OCI-LY3 (cell line): ENCODE data around the gene RAP1GAP2.
"Not testable (repeated sequence)": the region's sequence is repeated elsewhere in the genome, so short reads cannot be mapped to it uniquely, and the experiment has no call there.

Experiments
- H2AFZ ChIP-seq: fragments of 200-600, 300-600 bp; shearing (Covaris generic); 2 replicates; pipeline ENCODE4 v1.6.0; 2014; ENCODE audit warnings: antibody characterized with exemption, low read depth, low read length
- H3K27ac ChIP-seq: fragments of 200-600, 300-600 bp; sonication (generic); 2 replicates; pipeline ENCODE4 v1.5.1; 2014; ENCODE audit warnings: mild to moderate bottlenecking, low read length, moderate library complexity, mixed read lengths
- H3K27me3 ChIP-seq: fragments of 200-600, 300-600 bp; sonication (generic); 2 replicates; pipeline ENCODE4 v1.6.1; 2014; ENCODE audit warnings: low read depth, low read length, mixed read lengths
- H3K36me3 ChIP-seq: fragments of 200-600, 300-600 bp; sonication (generic); replicated peaks from 2 replicates; pipeline ENCODE3; 2014; ENCODE audit warnings: low read depth, low read length, mixed read lengths
- H3K4me1 ChIP-seq: fragments of 300-600, 200-600 bp; sonication (generic); 2 replicates; pipeline ENCODE4 v1.6.1; 2014; ENCODE audit warnings: low read length, mixed read lengths
- H3K4me2 ChIP-seq: fragments of 200-600, 300-600 bp; sonication (generic); 2 replicates; pipeline ENCODE4 v1.6.1; 2014; ENCODE audit warnings: low read length, mixed read lengths
- H3K4me3 ChIP-seq: fragments of 300-600, 200-600 bp; sonication (generic); 2 replicates; pipeline ENCODE4 v1.5.1; 2014; ENCODE audit warnings: antibody characterized with exemption, mild to moderate bottlenecking, low read length, moderate library complexity
- H3K79me2 ChIP-seq: fragments of 300-600, 200-600 bp; shearing (Covaris generic); 2 replicates; pipeline ENCODE4 v1.6.1; 2014; ENCODE audit warnings: mild to moderate bottlenecking, low read length, mixed read lengths
- H3K9ac ChIP-seq: fragments of 300-600, 200-600 bp; shearing (Covaris generic); 2 replicates; pipeline ENCODE4 v1.6.0; 2014; ENCODE audit warnings: mild to moderate bottlenecking, low read length, moderate library complexity
- H3K9me3 ChIP-seq: fragments of 200-600, 300-600 bp; shearing (Covaris generic); 2 replicates; pipeline ENCODE4 v1.6.1; 2014; ENCODE audit warnings: low read length, mixed read lengths; ENCODE audit not compliant: insufficient read depth
- H4K20me1 ChIP-seq: fragments of 200-600, 300-600 bp; sonication (generic); 2 replicates; pipeline ENCODE4 v1.6.1; 2016; ENCODE audit warnings: low read length, mixed read lengths; ENCODE audit not compliant: insufficient read depth
- CTCF ChIP-seq: fragments of 200-600, 300-600 bp; sonication (generic); IDR thresholded peaks from 2 replicates; pipeline ENCODE4 v1.5.1; 2014; ENCODE audit warnings: antibody characterized with exemption, low read length, low read depth
- EZH2phosphoT487 ChIP-seq: fragments of 200-600 bp; shearing (Covaris generic); IDR thresholded peaks from 2 replicates; pipeline ENCODE4 v1.6.1; 2018; ENCODE audit warnings: antibody characterized with exemption, mixed run types, low read depth

The RAP1GAP2 gene

GRCh38 chr17:2982854-2983253 lies 186.6 kb downstream of the RAP1GAP2 start:
- H3K4me3 ChIP-seq, result no peak overlapping the region
- no peaks in the 10 kb centered on the region for H3K27me3 ChIP-seq
- no peak overlapping the region for H3K27ac ChIP-seq
- TF ChIP-seq EZH2phosphoT487, result no peak
- no peak for TF ChIP-seq CTCF
- H2AFZ ChIP-seq, result no peak overlapping the region
- H3K79me2 ChIP-seq, result no peaks in the 10 kb centered on the region
- H3K36me3 ChIP-seq, result no peaks in the 10 kb centered on the region
- H3K4me1 ChIP-seq, result peaks cover 8% of the 10 kb centered on the region
- no peaks in the 10 kb centered on the region for H4K20me1 ChIP-seq
- no peak overlapping the region for H3K9ac ChIP-seq
- no peak overlapping the region for H3K4me2 ChIP-seq
- no peaks in the 10 kb centered on the region for H3K9me3 ChIP-seq

- Histone ChIP-seq H3K27me3 (no peaks in the 10 kb centered on the region), H3K4me3 (no peak overlapping the region), H3K9ac (no peak overlapping the region), H2AFZ (no peak overlapping the region), H4K20me1 (no peaks in the 10 kb centered on the region), H3K4me2 (no peak overlapping the region), H3K4me1 (peaks cover 8% of the 10 kb centered on the region), H3K27ac (no peak overlapping the region), H3K9me3 (no peaks in the 10 kb centered on the region), H3K79me2 (no peaks in the 10 kb centered on the region), H3K36me3 (no peaks in the 10 kb centered on the region)
- no peak for TF ChIP-seq EZH2phosphoT487
These were observed 187.0 kb downstream of the RAP1GAP2 start for GRCh38 chr17:2983255-2983654.

- Histone ChIP-seq H3K4me3 (no peak overlapping the region), H3K27me3 (peaks cover 6% of the 10 kb centered on the region; the same call in 1 of the 2 replicates), H4K20me1 (no peaks in the 10 kb centered on the region), H3K4me1 (peaks cover 8% of the 10 kb centered on the region), H3K36me3 (no peaks in the 10 kb centered on the region), H3K9ac (no peak overlapping the region), H3K79me2 (no peaks in the 10 kb centered on the region), H3K9me3 (no peaks in the 10 kb centered on the region), H3K4me2 (peak overlapping the region; percentile 30), H3K27ac (no peak overlapping the region), H2AFZ (no peak overlapping the region)
- TF ChIP-seq EZH2phosphoT487 (no peak), CTCF (no peak)
These were observed 189.1 kb downstream of the RAP1GAP2 start for GRCh38 chr17:2985318-2985717.

- Histone ChIP-seq H3K9me3 (no peaks in the 10 kb centered on the region), H4K20me1 (no peaks in the 10 kb centered on the region), H3K4me3 (no peak overlapping the region), H3K4me1 (peaks cover 8% of the 10 kb centered on the region), H3K27me3 (peaks cover 8% of the 10 kb centered on the region; the same call in 1 of the 2 replicates), H3K79me2 (no peaks in the 10 kb centered on the region), H3K4me2 (no peak overlapping the region), H2AFZ (no peak overlapping the region), H3K27ac (no peak overlapping the region), H3K36me3 (no peaks in the 10 kb centered on the region), H3K9ac (no peak overlapping the region)
- no peak for TF ChIP-seq EZH2phosphoT487
- no peak for TF ChIP-seq CTCF
These were observed 190.7 kb downstream of the RAP1GAP2 start for GRCh38 chr17:2986925-2987324.

- not testable (repeated sequence) for H3K27me3 ChIP-seq, H3K4me1 ChIP-seq, H3K4me2 ChIP-seq, H2AFZ ChIP-seq, H3K9me3 ChIP-seq, H3K79me2 ChIP-seq, H3K36me3 ChIP-seq, H3K9ac ChIP-seq, H3K4me3 ChIP-seq, H4K20me1 ChIP-seq, H3K27ac ChIP-seq
These were observed 193.2 kb downstream of the RAP1GAP2 start for GRCh38 chr17:2989396-2989795.
